ENCODE measurements around the gene TMTC1.

The TMTC1 gene

DNA sequence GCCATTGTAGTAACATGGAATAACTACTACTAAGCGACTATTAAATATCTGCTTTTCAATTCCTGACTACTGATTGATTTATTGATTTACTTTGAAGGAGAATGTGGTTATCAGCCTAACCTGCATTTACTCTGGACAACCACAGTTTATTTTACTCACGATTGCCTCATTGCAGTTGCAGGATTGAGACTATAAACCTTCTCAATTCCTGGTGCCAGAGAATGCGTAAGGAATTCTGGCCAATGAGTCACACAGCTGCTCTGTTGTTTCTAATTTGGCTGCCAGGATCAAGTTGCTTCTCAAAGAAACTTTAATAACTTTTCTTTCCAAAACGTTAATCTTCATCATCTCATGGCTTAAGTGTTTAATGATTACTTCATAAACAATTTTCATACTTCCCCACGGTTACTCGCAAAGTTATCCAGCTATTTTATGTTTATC, 13.1 kb upstream of the TMTC1 start:
- no peaks in the 10 kb centered on the region for H3K27me3 ChIP-seq (ENCODE audit: insufficient read depth, low read length)
- H3K4me3 ChIP-seq (ENCODE audit: low read length): no peak overlapping the region
- H3K9me3 ChIP-seq (ENCODE audit: insufficient read depth, low read depth, low read length): peaks cover 21% of the 10 kb centered on the region
- 0 out of 2 replicates have a peak overlapping the region, but pooled peaks have one; percentile 5 for H3K9ac ChIP-seq (ENCODE audit: low read depth, low read length)
- H3K4me1 ChIP-seq (ENCODE audit: insufficient read depth, low read length): peaks cover 24% of the 10 kb centered on the region
- H3K27ac ChIP-seq (ENCODE audit: low read length): no peak overlapping the region
- no peaks in the 10 kb centered on the region for H3K36me3 ChIP-seq (ENCODE audit: insufficient read depth, low read depth, low read length)

GRCh38 chr12:29795715-29796114, 12.0 kb upstream of the TMTC1 start:
- H3K9ac ChIP-seq (ENCODE audit: low read depth, low read length): no peak overlapping the region
- no peak overlapping the region for H3K27ac ChIP-seq (ENCODE audit: low read length)
- no peak overlapping the region for H3K4me3 ChIP-seq (ENCODE audit: low read length)
- H3K4me1 ChIP-seq (ENCODE audit: insufficient read depth, low read length): peaks cover 24% of the 10 kb centered on the region
- H3K36me3 ChIP-seq (ENCODE audit: insufficient read depth, low read depth, low read length): no peaks in the 10 kb centered on the region
- no peaks in the 10 kb centered on the region for H3K27me3 ChIP-seq (ENCODE audit: insufficient read depth, low read length)
- H3K9me3 ChIP-seq (ENCODE audit: insufficient read depth, low read depth, low read length): peaks cover 29% of the 10 kb centered on the region

DNA sequence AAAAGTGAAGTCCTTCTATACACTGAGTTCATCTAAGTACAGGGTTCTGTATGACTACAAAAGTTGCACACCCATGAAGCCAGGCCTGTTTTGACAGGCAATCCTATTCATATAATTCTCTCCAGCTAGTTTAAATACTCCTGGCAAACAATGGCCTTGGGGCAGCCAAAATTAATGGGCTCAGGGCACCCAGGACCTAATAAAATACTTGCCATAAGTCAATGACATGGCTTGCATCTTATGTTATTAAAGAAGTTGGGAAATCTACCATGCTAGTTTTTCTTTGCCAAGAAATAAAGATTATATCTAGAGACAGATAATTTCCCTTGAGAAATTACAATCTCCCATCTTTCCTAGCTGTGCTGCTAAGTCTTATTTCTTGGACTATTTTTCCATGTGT, 11.1 kb upstream of the TMTC1 start:
- H3K36me3 ChIP-seq (ENCODE audit: insufficient read depth, low read depth, low read length): no peaks in the 10 kb centered on the region
- H3K4me1 ChIP-seq (ENCODE audit: insufficient read depth, low read length): peaks cover 24% of the 10 kb centered on the region
- no peak overlapping the region for H3K4me3 ChIP-seq (ENCODE audit: low read length)
- H3K9ac ChIP-seq (ENCODE audit: low read depth, low read length): no peak overlapping the region
- no peak overlapping the region for H3K27ac ChIP-seq (ENCODE audit: low read length)
- H3K9me3 ChIP-seq (ENCODE audit: insufficient read depth, low read depth, low read length): peaks cover 29% of the 10 kb centered on the region
- H3K27me3 ChIP-seq (ENCODE audit: insufficient read depth, low read length): no peaks in the 10 kb centered on the region

DNA sequence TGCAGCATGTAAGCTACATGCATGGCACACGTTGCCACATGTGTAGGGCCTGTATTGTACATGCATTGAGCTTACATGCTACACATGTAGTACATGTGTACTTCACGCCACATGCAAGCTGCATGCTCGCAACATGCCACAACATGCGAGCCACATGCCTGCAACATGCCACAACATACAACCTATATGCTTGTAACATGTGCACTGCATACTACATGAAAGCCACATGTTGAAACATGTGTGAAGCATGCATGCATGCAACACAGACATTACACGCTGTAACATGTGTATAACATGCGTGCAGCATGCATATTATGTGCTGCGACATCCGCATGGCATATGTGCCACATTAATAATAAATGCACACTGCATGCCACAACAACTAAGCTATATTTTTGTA, 9.1 kb upstream of the TMTC1 start:
- Histone ChIP-seq H3K9ac (ENCODE audit: low read depth, low read length) (no peak overlapping the region), H3K9me3 (ENCODE audit: insufficient read depth, low read depth, low read length) (peaks cover 29% of the 10 kb centered on the region), H3K36me3 (ENCODE audit: insufficient read depth, low read depth, low read length) (no peaks in the 10 kb centered on the region), H3K4me1 (ENCODE audit: insufficient read depth, low read length) (peaks cover 21% of the 10 kb centered on the region), H3K27me3 (ENCODE audit: insufficient read depth, low read length) (no peaks in the 10 kb centered on the region), H3K27ac (ENCODE audit: low read length) (no peak overlapping the region), H3K4me3 (ENCODE audit: low read length) (no peak overlapping the region; the same call in 1 of the 2 replicates)

DNA sequence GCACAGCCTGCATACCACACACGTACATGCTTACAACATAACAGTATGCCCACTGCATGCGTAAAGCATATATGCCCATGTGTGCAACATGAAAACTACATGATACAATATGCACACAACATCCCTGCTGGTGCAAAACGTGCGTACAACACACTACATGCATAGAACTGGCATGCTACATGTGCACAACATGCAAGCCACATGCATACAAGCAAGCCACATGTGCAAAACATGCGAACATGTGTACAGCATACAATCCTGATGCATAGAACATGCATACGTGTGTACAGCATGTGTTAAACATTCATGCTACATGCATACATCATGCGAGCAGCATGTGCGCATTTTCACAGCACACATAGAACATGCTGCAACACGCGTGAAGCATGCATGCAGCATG, 8.4 kb upstream of the TMTC1 start:
- peaks cover 16% of the 10 kb centered on the region for H3K4me1 ChIP-seq (ENCODE audit: insufficient read depth, low read length)
- peaks cover 29% of the 10 kb centered on the region for H3K9me3 ChIP-seq (ENCODE audit: insufficient read depth, low read depth, low read length)
- H3K27ac ChIP-seq (ENCODE audit: low read length): no peak overlapping the region
- H3K9ac ChIP-seq (ENCODE audit: low read depth, low read length): no peak overlapping the region
- H3K4me3 ChIP-seq (ENCODE audit: low read length): no peak overlapping the region; the same call in 1 of the 2 replicates
- no peaks in the 10 kb centered on the region for H3K27me3 ChIP-seq (ENCODE audit: insufficient read depth, low read length)
- H3K36me3 ChIP-seq (ENCODE audit: insufficient read depth, low read depth, low read length): no peaks in the 10 kb centered on the region

- Histone ChIP-seq H3K36me3 (ENCODE audit: insufficient read depth, low read depth, low read length) (no peaks in the 10 kb centered on the region; the same call in 1 of the 2 replicates), H3K4me3 (ENCODE audit: low read length) (peak overlapping the region; percentile 77), H3K4me1 (ENCODE audit: insufficient read depth, low read length) (peaks cover 10% of the 10 kb centered on the region; the same call in 1 of the 2 replicates), H3K27me3 (ENCODE audit: insufficient read depth, low read length) (peaks cover 32% of the 10 kb centered on the region), H3K9ac (ENCODE audit: low read depth, low read length) (peak overlapping the region; percentile 76; the same call in 1 of the 2 replicates), H3K9me3 (ENCODE audit: insufficient read depth, low read depth, low read length) (peaks cover 8% of the 10 kb centered on the region), H3K27ac (ENCODE audit: low read length) (no peak overlapping the region)
Observed at GRCh38 chr12:29782871-29783772, 620 bp downstream of the TMTC1 start.

DNA sequence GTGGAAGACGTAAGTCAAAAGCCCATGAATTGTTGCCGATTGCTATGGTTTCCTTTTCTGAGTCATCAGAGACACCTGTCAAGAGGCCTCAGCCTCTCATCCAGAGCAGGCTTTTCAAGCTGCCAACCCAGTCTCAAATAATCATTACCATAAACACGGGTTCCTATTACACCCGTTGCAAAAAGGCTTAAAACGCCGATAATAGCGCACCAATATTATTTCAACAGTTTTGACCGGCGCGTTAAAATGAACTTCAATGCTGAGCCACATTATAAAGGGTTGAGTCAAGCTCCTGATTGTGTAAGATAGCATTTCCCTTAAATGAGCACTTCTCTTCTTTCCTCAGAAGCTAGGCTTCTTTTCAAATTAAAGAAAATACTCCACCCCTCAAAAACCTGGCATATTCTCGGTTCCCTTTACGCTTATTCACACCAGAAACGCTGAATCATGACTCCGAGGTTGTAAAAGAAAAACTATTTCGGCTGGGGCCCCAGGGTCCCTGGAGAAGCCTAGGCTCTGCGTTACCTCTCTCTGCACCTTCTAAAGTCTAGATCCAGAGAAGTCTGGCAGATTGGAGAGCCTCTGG, 1.4 kb downstream of the TMTC1 start:
- Histone ChIP-seq H3K4me3 (ENCODE audit: low read length) (peak overlapping the region; percentile 77), H3K36me3 (ENCODE audit: insufficient read depth, low read depth, low read length) (no peaks in the 10 kb centered on the region; the same call in 1 of the 2 replicates), H3K9me3 (ENCODE audit: insufficient read depth, low read depth, low read length) (peaks cover 8% of the 10 kb centered on the region), H3K4me1 (ENCODE audit: insufficient read depth, low read length) (peaks cover 10% of the 10 kb centered on the region; the same call in 1 of the 2 replicates), H3K27ac (ENCODE audit: low read length) (no peak overlapping the region), H3K27me3 (ENCODE audit: insufficient read depth, low read length) (peaks cover 32% of the 10 kb centered on the region), H3K9ac (ENCODE audit: low read depth, low read length) (peak overlapping the region; percentile 76; the same call in 1 of the 2 replicates)

- peaks cover 10% of the 10 kb centered on the region; the same call in 1 of the 2 replicates for H3K4me1 ChIP-seq (ENCODE audit: insufficient read depth, low read length)
- H3K36me3 ChIP-seq (ENCODE audit: insufficient read depth, low read depth, low read length): no peaks in the 10 kb centered on the region; the same call in 1 of the 2 replicates
- peaks cover 32% of the 10 kb centered on the region for H3K27me3 ChIP-seq (ENCODE audit: insufficient read depth, low read length)
- no peak overlapping the region for H3K27ac ChIP-seq (ENCODE audit: low read length)
- no peak overlapping the region for H3K9ac ChIP-seq (ENCODE audit: low read depth, low read length)
- H3K4me3 ChIP-seq (ENCODE audit: low read length): peak overlapping the region; percentile 77
- H3K9me3 ChIP-seq (ENCODE audit: insufficient read depth, low read depth, low read length): peaks cover 8% of the 10 kb centered on the region
Observed at GRCh38 chr12:29781705-29782266, 2.0 kb downstream of the TMTC1 start.

GRCh38 chr12:29781188-29781587, 2.6 kb downstream of the TMTC1 start:
- no peak overlapping the region for H3K9ac ChIP-seq (ENCODE audit: low read depth, low read length)

DNA sequence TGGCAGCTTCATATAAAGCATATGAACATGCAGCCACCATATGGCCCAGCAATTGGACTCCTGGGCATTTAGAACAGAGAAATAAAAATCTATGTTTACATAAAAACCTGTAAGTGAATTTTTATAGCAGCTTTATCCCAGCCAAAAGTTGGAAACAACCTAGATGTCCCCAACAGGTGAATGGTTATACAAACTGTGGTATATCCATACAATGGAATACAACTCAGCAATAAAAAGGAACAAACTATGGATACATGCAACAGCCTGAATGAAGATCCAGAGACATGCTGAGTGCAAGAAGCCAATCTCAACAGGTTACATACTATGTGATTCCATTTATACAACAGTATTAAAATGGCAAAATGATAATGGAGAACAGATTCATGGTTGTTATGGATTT, 3.7 kb downstream of the TMTC1 start:
- Histone ChIP-seq H3K4me3 (ENCODE audit: low read length) (no peak overlapping the region), H3K9ac (ENCODE audit: low read depth, low read length) (no peak overlapping the region), H3K27me3 (ENCODE audit: insufficient read depth, low read length) (peaks cover 29% of the 10 kb centered on the region), H3K9me3 (ENCODE audit: insufficient read depth, low read depth, low read length) (peaks cover 20% of the 10 kb centered on the region), H3K4me1 (ENCODE audit: insufficient read depth, low read length) (peaks cover 9% of the 10 kb centered on the region; the same call in 1 of the 2 replicates), H3K36me3 (ENCODE audit: insufficient read depth, low read depth, low read length) (peaks cover 12% of the 10 kb centered on the region), H3K27ac (ENCODE audit: low read length) (no peak overlapping the region)

More at GRCh38 chr12:29781188-29781587, 2.6 kb downstream of the TMTC1 start:
- Histone ChIP-seq H3K36me3 (ENCODE audit: insufficient read depth, low read depth, low read length) (peaks cover 1% of the 10 kb centered on the region), H3K27me3 (ENCODE audit: insufficient read depth, low read length) (peaks cover 32% of the 10 kb centered on the region), H3K9me3 (ENCODE audit: insufficient read depth, low read depth, low read length) (peaks cover 9% of the 10 kb centered on the region), H3K4me3 (ENCODE audit: low read length) (peak overlapping the region; percentile 77; the same call in 1 of the 2 replicates), H3K4me1 (ENCODE audit: insufficient read depth, low read length) (peaks cover 10% of the 10 kb centered on the region; the same call in 1 of the 2 replicates), H3K27ac (ENCODE audit: low read length) (no peak overlapping the region)

DNA sequence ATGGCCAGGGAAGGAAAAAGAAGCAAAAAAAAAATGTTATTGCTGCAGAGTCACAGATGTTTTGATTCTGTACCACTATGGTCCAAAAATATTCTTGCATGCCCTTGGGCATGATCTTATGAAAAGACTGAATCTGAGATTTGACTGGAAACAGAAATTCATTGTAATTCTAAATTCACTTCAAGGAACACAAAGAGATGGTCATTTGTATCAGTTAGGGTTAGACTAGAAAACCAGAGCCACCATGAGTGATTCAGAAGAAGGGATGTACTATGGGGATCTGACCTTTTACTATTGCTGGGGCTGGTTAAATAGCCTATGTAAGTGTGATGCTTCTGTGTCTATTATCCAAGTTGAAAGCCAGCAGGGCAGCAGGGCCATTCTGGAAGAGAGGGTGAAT, 5.2 kb downstream of the TMTC1 start:
- H3K36me3 ChIP-seq (ENCODE audit: insufficient read depth, low read depth, low read length): peaks cover 13% of the 10 kb centered on the region
- H3K27ac ChIP-seq (ENCODE audit: low read length): no peak overlapping the region
- no peak overlapping the region for H3K4me3 ChIP-seq (ENCODE audit: low read length)
- peaks cover 6% of the 10 kb centered on the region; the same call in 1 of the 2 replicates for H3K4me1 ChIP-seq (ENCODE audit: insufficient read depth, low read length)
- peaks cover 24% of the 10 kb centered on the region for H3K9me3 ChIP-seq (ENCODE audit: insufficient read depth, low read depth, low read length)
- H3K9ac ChIP-seq (ENCODE audit: low read depth, low read length): no peak overlapping the region
- peaks cover 26% of the 10 kb centered on the region for H3K27me3 ChIP-seq (ENCODE audit: insufficient read depth, low read length)

Measured in iPS-20b (cell line).